Karpas-422 (cell line): ENCODE results near the gene TNFSF8. TPM values are rescaled to one million over a fixed set of nuclear protein-coding genes. Genes with fewer than 3 reads are reported as not detected.

ENCODE experiments used
- DNase-seq: peaks from one replicate; pipeline ENCODE4 v3.0.0-alpha.2; 2015
- H2AFZ ChIP-seq: fragments of 200-600 bp; sonication (generic); 2 replicates; pipeline ENCODE4 v1.6.1; 2014; ENCODE audit warnings: antibody characterized with exemption, low read length, mixed read lengths
- H3K27ac ChIP-seq: fragments of 200-600 bp; sonication (generic); 2 replicates; pipeline ENCODE4 v1.5.1; 2014; ENCODE audit warnings: mild to moderate bottlenecking, low read length, moderate library complexity
- H3K27me3 ChIP-seq: fragments of 200-600 bp; sonication (generic); 2 replicates; pipeline ENCODE4 v1.6.1; 2014; ENCODE audit warnings: low read length, mixed read lengths
- H3K36me3 ChIP-seq: fragments of 200-600 bp; sonication (generic); 2 replicates; pipeline ENCODE4 v1.6.1; 2014; ENCODE audit warnings: low read length, mixed read lengths; ENCODE audit not compliant: insufficient read depth
- H3K4me1 ChIP-seq: fragments of 200-600 bp; sonication (generic); 2 replicates; pipeline ENCODE4 v1.6.1; 2014; ENCODE audit warnings: mild to moderate bottlenecking, low read length, mixed read lengths
- H3K4me2 ChIP-seq: fragments of 200-600 bp; sonication (generic); 2 replicates; pipeline ENCODE4 v1.6.1; 2014; ENCODE audit warnings: low read length, low read depth, mild to moderate bottlenecking; ENCODE audit not compliant: poor library complexity, severe bottlenecking
- H3K4me3 ChIP-seq: fragments of 200-600 bp; sonication (generic); 2 replicates; pipeline ENCODE4 v1.5.1; 2014; ENCODE audit warnings: mild to moderate bottlenecking, antibody characterized with exemption, low read length, mixed read lengths
- H3K79me2 ChIP-seq: fragments of 200-600 bp; sonication (generic); 2 replicates; pipeline ENCODE4 v1.6.1; 2014; ENCODE audit warnings: mild to moderate bottlenecking, low read length, mixed read lengths
- H3K9ac ChIP-seq: fragments of 200-600 bp; sonication (generic); 2 replicates; pipeline ENCODE4 v1.6.0; 2014; ENCODE audit warnings: low read length
- H3K9me2 ChIP-seq: fragments of 200-600 bp; sonication (generic), shearing (Covaris generic); replicated peaks from 2 replicates; pipeline ENCODE4 v1.6.0; 2014; ENCODE audit warnings: mild to moderate bottlenecking, low read length, moderate library complexity; ENCODE audit not compliant: insufficient read depth
- H3K9me3 ChIP-seq: fragments of 300-700, 200-600 bp; sonication (generic); 2 replicates; pipeline ENCODE4 v1.6.1; 2014; ENCODE audit warnings: low read length, mixed read lengths
- H4K20me1 ChIP-seq: fragments of 200-600 bp; sonication (generic); 2 replicates; pipeline ENCODE4 v1.6.1; 2014; ENCODE audit warnings: mild to moderate bottlenecking, antibody characterized with exemption, low read length, low read depth; ENCODE audit not compliant: insufficient read depth
- total RNA-seq: library from RNA; depleted of rRNA; stranded (reverse); fragments of >200 nt; shearing (Covaris generic); gene quantifications from 2 replicates; pipeline ENCODE4 v1.2.3, GENCODE V29; 2014; ENCODE audit warnings: low replicate concordance; rRNA removed

TNFSF8 gene, protein sequence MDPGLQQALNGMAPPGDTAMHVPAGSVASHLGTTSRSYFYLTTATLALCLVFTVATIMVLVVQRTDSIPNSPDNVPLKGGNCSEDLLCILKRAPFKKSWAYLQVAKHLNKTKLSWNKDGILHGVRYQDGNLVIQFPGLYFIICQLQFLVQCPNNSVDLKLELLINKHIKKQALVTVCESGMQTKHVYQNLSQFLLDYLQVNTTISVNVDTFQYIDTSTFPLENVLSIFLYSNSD
- total RNA-seq: 17.9 and 19.6 TPM in 2 replicates

DNA sequence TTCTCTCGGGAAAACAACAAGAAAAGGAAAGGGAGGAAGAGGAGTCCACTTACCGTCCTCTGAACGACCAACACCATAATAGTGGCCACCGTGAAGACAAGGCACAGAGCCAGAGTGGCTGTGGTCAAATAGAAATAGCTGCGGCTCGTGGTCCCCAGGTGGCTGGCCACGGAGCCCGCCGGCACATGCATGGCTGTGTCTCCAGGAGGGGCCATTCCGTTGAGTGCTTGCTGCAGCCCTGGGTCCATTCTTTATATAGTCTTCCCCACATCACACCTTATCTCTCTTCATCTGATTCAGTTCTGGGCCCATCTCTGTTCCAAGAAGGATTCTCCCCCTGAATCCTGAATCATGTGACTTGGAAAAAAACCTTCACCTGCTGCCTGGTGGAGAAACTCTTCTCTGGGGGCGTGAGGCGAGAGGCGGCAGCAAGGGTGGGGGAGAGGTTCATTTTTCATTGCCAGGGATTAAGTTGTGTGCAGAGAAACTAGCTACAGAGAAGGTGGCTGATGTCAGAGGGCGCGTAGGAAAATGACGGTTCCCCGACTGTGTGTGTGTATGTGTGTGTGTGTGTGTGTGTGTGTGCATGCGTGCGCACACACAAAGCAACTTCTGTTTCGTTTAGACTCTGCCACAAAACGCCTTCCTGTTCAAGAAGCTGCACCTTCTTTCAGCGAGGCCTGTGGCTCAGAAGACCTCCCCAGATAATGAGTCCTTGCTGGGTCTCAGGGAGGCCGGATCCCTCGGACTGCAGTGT lies at the start of gene TNFSF8:
Gene TNFSF8 (minus strand): TSS at position 536 of the 757 bp plus-strand sequence. CDS start 288 bp downstream, at position 248.
- no peaks in the 10 kb centered on the region for H3K9me2 ChIP-seq
- H3K36me3 ChIP-seq: no peaks in the 10 kb centered on the region
- peak within 1 kb of the TSS; percentile 68 for H3K4me3 ChIP-seq
- peak within 1 kb of the TSS; percentile 94 for H3K4me2 ChIP-seq
- H3K79me2 ChIP-seq: peaks cover 13% of the 10 kb centered on the region; the same call in 1 of the 2 replicates
- peak within 1 kb of the TSS; percentile 69 for H3K9ac ChIP-seq
- H3K9me3 ChIP-seq: no peaks in the 10 kb centered on the region
- H2AFZ ChIP-seq: peak within 1 kb of the TSS; percentile 78
- peak; percentile 91 for DNase-seq
- H3K4me1 ChIP-seq: peaks cover 52% of the 10 kb centered on the region
- H3K27me3 ChIP-seq: no peaks in the 10 kb centered on the region
- peaks cover under 1% of the 10 kb centered on the region; the same call in 1 of the 2 replicates for H4K20me1 ChIP-seq
- H3K27ac ChIP-seq: peak within 1 kb of the TSS; percentile 85

DNA sequence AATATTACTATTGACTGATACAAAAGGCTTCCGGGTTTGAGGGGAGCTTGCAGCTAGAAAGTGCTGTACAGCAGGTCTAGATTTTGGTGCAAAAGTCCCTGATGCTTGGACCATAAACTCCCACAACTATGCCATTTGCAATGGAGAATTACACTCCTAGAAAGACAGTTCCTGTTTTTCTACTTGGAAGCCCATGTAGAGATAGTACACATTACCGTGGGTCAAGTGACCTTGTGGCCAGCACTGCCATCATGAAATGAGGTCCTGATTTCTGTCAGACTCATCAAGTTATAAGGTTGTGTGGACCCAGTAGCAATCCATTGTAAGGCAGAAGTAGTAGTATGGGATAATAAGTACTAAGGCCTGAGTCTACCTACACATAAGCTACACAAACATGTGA lies 42.8 kb upstream of the TNFSF8 start:
- no peaks in the 10 kb centered on the region for H3K4me1 ChIP-seq
- H3K79me2 ChIP-seq: no peaks in the 10 kb centered on the region
- no peak overlapping the region for H3K4me2 ChIP-seq
- no peaks in the 10 kb centered on the region for H4K20me1 ChIP-seq
- H2AFZ ChIP-seq: no peak overlapping the region
- DNase-seq: no peak
- no peak overlapping the region for H3K9ac ChIP-seq
- H3K9me2 ChIP-seq: no peaks in the 10 kb centered on the region
- H3K4me3 ChIP-seq: no peak overlapping the region
- no peak overlapping the region for H3K27ac ChIP-seq
- H3K9me3 ChIP-seq: no peaks in the 10 kb centered on the region
- no peaks in the 10 kb centered on the region for H3K27me3 ChIP-seq
- no peaks in the 10 kb centered on the region for H3K36me3 ChIP-seq

DNA sequence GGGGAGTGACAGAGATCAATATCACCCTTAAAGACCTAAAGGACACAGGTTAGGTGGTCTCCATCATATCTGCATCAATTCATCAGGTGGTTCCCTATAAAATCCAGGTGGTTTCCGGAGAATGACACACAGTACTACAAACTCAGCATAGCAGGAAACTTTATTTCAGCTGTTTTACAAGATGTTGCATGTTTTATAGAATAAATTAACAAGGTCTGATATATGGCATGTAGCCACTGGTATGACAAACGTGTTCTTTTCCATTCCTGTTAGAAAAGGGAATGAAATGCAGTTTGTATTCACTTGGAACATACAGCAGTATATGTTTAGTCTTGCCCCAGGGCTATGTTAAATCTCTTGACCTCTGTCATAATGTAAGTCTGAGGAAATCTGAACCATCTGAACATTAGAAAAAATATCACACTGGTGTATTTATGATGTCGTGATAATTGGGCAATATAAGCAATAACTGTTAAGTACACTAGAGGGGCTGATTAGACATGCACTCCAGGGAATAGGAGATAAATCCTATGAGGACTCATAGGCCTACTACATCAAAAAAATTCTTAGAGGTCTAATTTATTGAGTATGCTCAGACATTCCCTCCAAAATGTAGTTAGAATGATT lies 42.2 kb upstream of the TNFSF8 start:
- Histone ChIP-seq H3K79me2 (no peaks in the 10 kb centered on the region), H3K4me2 (no peak overlapping the region), H3K4me3 (no peak overlapping the region), H3K36me3 (no peaks in the 10 kb centered on the region), H2AFZ (no peak overlapping the region), H4K20me1 (no peaks in the 10 kb centered on the region), H3K9me2 (no peaks in the 10 kb centered on the region), H3K9ac (no peak overlapping the region), H3K9me3 (no peaks in the 10 kb centered on the region), H3K27me3 (no peaks in the 10 kb centered on the region), H3K27ac (no peak overlapping the region), H3K4me1 (no peaks in the 10 kb centered on the region)
- no peak for DNase-seq

DNA sequence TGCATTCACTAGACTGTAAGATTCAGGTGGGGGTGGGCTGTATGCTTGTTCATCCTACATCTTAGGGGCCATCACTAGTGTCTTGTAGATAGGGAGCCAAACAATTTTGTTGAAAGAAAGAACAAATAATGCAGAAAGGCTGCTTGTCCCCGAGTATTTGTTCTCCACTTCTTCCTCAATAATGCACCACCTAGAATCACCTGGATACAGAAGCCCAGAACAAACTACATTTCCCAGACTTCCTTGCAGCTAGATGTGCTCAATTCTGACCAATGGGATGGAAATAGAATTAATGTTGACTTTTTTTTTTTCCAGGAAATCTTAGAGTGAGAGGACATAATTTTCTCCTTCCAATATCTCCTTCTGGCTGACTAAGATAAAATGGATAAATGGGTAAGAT lies 38.9 kb upstream of the TNFSF8 start:
- Histone ChIP-seq H3K27ac (no peak overlapping the region), H2AFZ (no peak overlapping the region), H3K4me2 (no peak overlapping the region), H3K4me3 (no peak overlapping the region), H3K9me3 (no peaks in the 10 kb centered on the region), H3K9ac (no peak overlapping the region), H3K9me2 (no peaks in the 10 kb centered on the region), H3K27me3 (no peaks in the 10 kb centered on the region; the same call in 1 of the 2 replicates), H3K4me1 (no peaks in the 10 kb centered on the region), H3K79me2 (no peaks in the 10 kb centered on the region), H4K20me1 (no peaks in the 10 kb centered on the region), H3K36me3 (no peaks in the 10 kb centered on the region)
- DNase-seq: no peak

DNA sequence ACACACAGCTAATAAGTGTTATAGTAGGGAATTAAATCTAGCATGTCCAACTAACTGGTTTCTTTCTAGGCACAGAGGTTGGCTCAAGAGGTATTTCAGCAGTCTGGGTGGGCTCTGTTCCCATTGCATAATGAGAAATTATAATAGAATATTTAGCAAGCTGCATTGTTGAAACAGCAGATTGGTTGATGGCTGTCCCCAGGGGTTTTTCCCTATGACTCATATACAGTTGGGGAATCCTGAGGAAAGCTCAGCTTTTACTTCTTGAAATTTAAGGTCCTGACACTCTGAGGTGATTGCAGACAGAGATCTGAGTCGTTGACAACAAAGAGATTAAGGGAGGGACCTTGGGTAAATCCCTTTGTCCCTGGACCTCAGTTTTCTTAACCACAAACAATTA lies 38.3 kb upstream of the TNFSF8 start:
- no peaks in the 10 kb centered on the region for H3K36me3 ChIP-seq

DNA sequence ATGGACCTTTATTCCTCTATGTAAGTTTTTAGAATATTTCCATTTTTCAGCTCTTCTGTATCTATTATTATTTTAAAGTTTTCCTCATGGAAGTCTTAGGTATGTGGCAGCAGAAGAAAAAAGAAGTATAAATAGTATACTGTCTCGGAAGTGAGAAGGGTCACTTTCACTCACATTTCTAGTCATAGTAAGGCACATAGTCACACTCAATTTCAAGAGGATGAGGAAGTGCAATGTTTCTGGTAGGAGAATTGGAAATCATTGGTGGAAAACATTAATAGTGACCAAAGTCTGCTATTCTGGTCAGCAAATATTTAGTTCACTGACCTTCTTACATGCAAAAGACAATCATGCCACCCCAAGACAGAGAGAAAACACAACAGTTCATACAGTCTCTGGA lies 35.2 kb upstream of the TNFSF8 start:
- Histone ChIP-seq H3K9me2 (no peaks in the 10 kb centered on the region), H3K27me3 (no peaks in the 10 kb centered on the region; the same call in 1 of the 2 replicates), H3K4me2 (no peak overlapping the region), H3K9ac (no peak overlapping the region), H3K36me3 (no peaks in the 10 kb centered on the region), H3K79me2 (no peaks in the 10 kb centered on the region), H3K4me1 (no peaks in the 10 kb centered on the region), H3K9me3 (no peaks in the 10 kb centered on the region), H3K4me3 (no peak overlapping the region), H4K20me1 (no peaks in the 10 kb centered on the region), H3K27ac (no peak overlapping the region), H2AFZ (no peak overlapping the region)
- no peak for DNase-seq

More for the DNA sequence above, 38.3 kb upstream of the TNFSF8 start:
- Histone ChIP-seq H3K4me1 (no peaks in the 10 kb centered on the region), H3K27me3 (no peaks in the 10 kb centered on the region; the same call in 1 of the 2 replicates), H3K9me2 (no peaks in the 10 kb centered on the region), H3K9me3 (no peaks in the 10 kb centered on the region), H3K9ac (no peak overlapping the region), H3K79me2 (no peaks in the 10 kb centered on the region), H3K27ac (no peak overlapping the region), H3K4me2 (no peak overlapping the region), H2AFZ (no peak overlapping the region), H4K20me1 (no peaks in the 10 kb centered on the region), H3K4me3 (no peak overlapping the region)
- no peak for DNase-seq

DNA sequence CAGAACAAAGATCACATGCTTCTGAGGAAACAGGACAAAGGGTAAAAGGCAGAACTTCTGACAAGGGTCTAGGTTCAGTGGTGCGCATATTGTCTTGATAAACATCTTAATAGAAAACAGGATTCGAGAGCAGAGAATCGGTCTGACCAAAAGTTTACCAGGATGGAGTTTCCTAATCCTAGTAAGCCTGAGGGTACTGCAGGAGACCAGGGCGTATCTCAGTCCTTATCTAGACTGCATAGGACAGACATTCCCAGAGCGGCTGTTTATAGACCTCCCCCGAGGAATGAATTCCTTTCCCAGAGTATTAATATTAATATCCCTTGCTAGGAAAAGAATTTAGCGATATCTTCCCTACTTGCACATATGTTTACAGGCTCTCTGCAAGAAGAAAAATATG lies 32.4 kb upstream of the TNFSF8 start:
- peaks cover 8% of the 10 kb centered on the region; the same call in 1 of the 2 replicates for H3K9me3 ChIP-seq
- H3K36me3 ChIP-seq: no peaks in the 10 kb centered on the region
- peaks cover 9% of the 10 kb centered on the region; the same call in 1 of the 2 replicates for H3K27me3 ChIP-seq
- no peak for DNase-seq
- no peaks in the 10 kb centered on the region for H3K9me2 ChIP-seq
- no peaks in the 10 kb centered on the region for H4K20me1 ChIP-seq
- H3K79me2 ChIP-seq: no peaks in the 10 kb centered on the region
- no peak overlapping the region for H3K4me2 ChIP-seq
- no peak overlapping the region for H2AFZ ChIP-seq
- H3K27ac ChIP-seq: no peak overlapping the region
- no peak overlapping the region for H3K9ac ChIP-seq
- no peaks in the 10 kb centered on the region; the same call in 1 of the 2 replicates for H3K4me1 ChIP-seq
- H3K4me3 ChIP-seq: no peak overlapping the region

DNA sequence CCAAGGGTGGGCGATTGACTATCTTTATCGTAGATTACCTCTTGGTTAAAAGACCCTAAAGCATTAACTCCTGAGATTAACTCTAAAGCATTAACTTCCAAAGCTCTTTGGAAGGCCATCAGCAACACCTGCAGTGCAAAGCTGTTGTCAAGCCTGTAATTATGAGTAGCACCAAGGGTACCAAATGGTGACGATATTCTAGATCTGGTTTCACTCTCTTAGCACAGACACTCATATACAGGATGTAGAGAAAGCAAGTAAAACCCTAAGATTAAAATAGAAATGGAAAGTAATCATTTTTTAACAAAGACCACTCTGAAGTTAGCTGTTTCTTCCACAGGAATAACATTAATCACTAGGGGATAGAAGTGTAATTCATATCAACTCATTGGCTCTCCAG lies 29.9 kb upstream of the TNFSF8 start:
- Histone ChIP-seq H3K4me2 (no peak overlapping the region), H2AFZ (no peak overlapping the region), H3K9me3 (peaks cover 8% of the 10 kb centered on the region; the same call in 1 of the 2 replicates), H3K36me3 (no peaks in the 10 kb centered on the region), H3K4me3 (no peak overlapping the region), H3K9me2 (no peaks in the 10 kb centered on the region), H3K4me1 (peaks cover 2% of the 10 kb centered on the region), H4K20me1 (no peaks in the 10 kb centered on the region), H3K9ac (no peak overlapping the region), H3K27me3 (peaks cover 9% of the 10 kb centered on the region; the same call in 1 of the 2 replicates), H3K27ac (no peak overlapping the region), H3K79me2 (no peaks in the 10 kb centered on the region)
- DNase-seq: no peak
